ENCODE data around the gene RXRA. TPM values are rescaled to one million over a fixed set of nuclear protein-coding genes. Genes with fewer than 3 reads are reported as not detected.

Gene RXRA
- total and polyA plus RNA-seq, 2 of the 13 experiments (the other 11 are each of a cell fraction or from before 2014, with no cell fraction given) = 18.9 to 29.2 TPM

GRCh38 chr9:134369416-134370212 is 43.4 kb downstream of the RXRA start (continued):
- TF ChIP-seq ZBTB4 (CRISPR knock-in tag; IDR thresholded peaks at IDR 0.05; ENCODE audit: borderline replicate concordance) (0 out of 2 replicates have a peak, but pooled peaks have one; percentile 34), ZFP41 (CRISPR knock-in tag; IDR thresholded peaks at IDR 0.05; ENCODE audit: borderline replicate concordance) (no peak), ZNF468 (CRISPR knock-in tag; IDR thresholded peaks at IDR 0.05) (no peak), ZNF431 (CRISPR knock-in tag; IDR thresholded peaks at IDR 0.05; ENCODE audit: borderline replicate concordance, low read depth) (peak; percentile 81; the same call in 1 of the 2 replicates), ZNF563 (CRISPR knock-in tag; IDR thresholded peaks at IDR 0.05) (no peak), ZFX (CRISPR knock-in tag; IDR thresholded peaks at IDR 0.05; ENCODE audit: low read depth) (peak; percentile 47), KLF15 (CRISPR knock-in tag; IDR thresholded peaks at IDR 0.05; ENCODE audit: borderline replicate concordance) (no peak), HDAC2 (CRISPR knock-in tag; IDR thresholded peaks at IDR 0.05) (peak; percentile 70; the same call in 1 of the 2 replicates), ZNF644 (CRISPR knock-in tag; IDR thresholded peaks at IDR 0.05; ENCODE audit: low read depth) (no peak), ZBTB44 (CRISPR knock-in tag; IDR thresholded peaks at IDR 0.05) (no peak), MAX (IDR thresholded peaks at IDR 0.05) (peak; percentile 90), ZNF30 (CRISPR knock-in tag; IDR thresholded peaks at IDR 0.05) (no peak), SPEN (CRISPR knock-in tag; IDR thresholded peaks at IDR 0.05; ENCODE audit: low read depth) (peak; percentile 46; the same call in 1 of the 2 replicates), ZNF275 (CRISPR knock-in tag; IDR thresholded peaks at IDR 0.05; ENCODE audit: borderline replicate concordance) (no peak), NFE2L1 (CRISPR knock-in tag; IDR thresholded peaks at IDR 0.05; ENCODE audit: borderline replicate concordance) (no peak), SCMH1 (CRISPR knock-in tag; IDR thresholded peaks at IDR 0.05; ENCODE audit: borderline replicate concordance) (no peak), ZNF234 (CRISPR knock-in tag; conservative IDR thresholded peaks at IDR 0.05) (no peak), HNRNPLL (IDR thresholded peaks at IDR 0.05; ENCODE audit: low read depth, low read length, poor library complexity, severe bottlenecking) (no peak), ZNF24 (IDR thresholded peaks at IDR 0.05) (no peak), SYNCRIP (IDR thresholded peaks at IDR 0.05; ENCODE audit: insufficient read depth, low read depth, low read length) (no peak), CAMTA2 (CRISPR knock-in tag; IDR thresholded peaks at IDR 0.05; ENCODE audit: borderline replicate concordance) (no peak), ZNF672 (CRISPR knock-in tag; IDR thresholded peaks at IDR 0.05) (no peak), CC2D1A (CRISPR knock-in tag; IDR thresholded peaks at IDR 0.05) (no peak), ZNF44 (CRISPR knock-in tag; IDR thresholded peaks at IDR 0.05) (0 out of 2 replicates have a peak, but pooled peaks have one; percentile 29)
